Keratinocyte (primary cell): ENCODE results near the gene CCDC85C. TPM values are rescaled to one million over a fixed set of nuclear protein-coding genes. Genes with fewer than 3 reads are reported as not detected.

Experiments
- DNase-seq: peaks from one replicate; pipeline ENCODE4 v3.0.0-alpha.2; 2011; ENCODE audit warnings: low read depth, missing footprints, low spot score
- FAIRE-seq: peaks from 2 replicates; lab custom pipeline; 2011; peaks lifted over from hg19 to GRCh38; lab: Jason Lieb, UNC
- H2AFZ ChIP-seq: 2 replicates; pipeline ENCODE4 v1.6.0; 2012; ENCODE audit warnings: low read length, control low read depth, inconsistent platforms; ENCODE audit not compliant: control insufficient read depth
- H3K27ac ChIP-seq: 2 replicates; pipeline ENCODE4 v1.5.1; 2011; ENCODE audit warnings: low read length; ENCODE audit not compliant: control insufficient read depth, insufficient read depth
- H3K27me3 ChIP-seq: 3 replicates; pipeline ENCODE4 v1.6.0; 2011; ENCODE audit warnings: low read length; ENCODE audit not compliant: control insufficient read depth, insufficient read depth; ENCODE audit errors: extremely low read depth
- H3K36me3 ChIP-seq, 2 experiments: 2 replicates in 1 of 2; 3 replicates in 1 of 2; pipeline ENCODE4 v1.5.1; 2011; ENCODE audit warnings: low read length in 2 of 2, mild to moderate bottlenecking in 1 of 2; ENCODE audit not compliant: control insufficient read depth in 2 of 2, insufficient read depth in 2 of 2; ENCODE audit errors: extremely low read depth in 1 of 2
- H3K4me1 ChIP-seq: 3 replicates; pipeline ENCODE4 v1.5.1; 2011; ENCODE audit warnings: low read length; ENCODE audit not compliant: control insufficient read depth, insufficient read depth; ENCODE audit errors: extremely low read depth
- H3K4me2 ChIP-seq: 3 replicates; pipeline ENCODE4 v1.6.0; 2011; ENCODE audit warnings: low read depth, low read length; ENCODE audit not compliant: control insufficient read depth, insufficient read depth; ENCODE audit errors: extremely low read depth
- H3K4me3 ChIP-seq, 3 experiments: fragments of 200-600 bp in 1 of 3; sonication (generic) in 1 of 3; 2 replicates in 2 of 3; 3 replicates in 1 of 3; pipeline ENCODE4 v1.5.1; 2011 to 2016; ENCODE audit warnings: low read length in 3 of 3, mild to moderate bottlenecking in 3 of 3, control low read depth in 2 of 3, inconsistent platforms in 1 of 3, low read depth in 1 of 3, mixed read lengths in 1 of 3, mixed run types in 1 of 3, moderate library complexity in 1 of 3; ENCODE audit not compliant: control insufficient read depth in 2 of 3, insufficient read depth in 2 of 3; ENCODE audit errors: extremely low read depth in 1 of 3
- H3K79me2 ChIP-seq: 2 replicates; pipeline ENCODE4 v1.6.0; 2012; ENCODE audit warnings: low read length; ENCODE audit not compliant: control insufficient read depth, insufficient read depth
- H3K9ac ChIP-seq: 3 replicates; pipeline ENCODE4 v1.6.0; 2011; ENCODE audit warnings: low read length; ENCODE audit not compliant: control insufficient read depth, insufficient read depth; ENCODE audit errors: extremely low read depth
- H3K9me1 ChIP-seq: 3 replicates; pipeline ENCODE4 v1.6.0; 2011; ENCODE audit warnings: low read length; ENCODE audit not compliant: control insufficient read depth, insufficient read depth; ENCODE audit errors: extremely low read depth
- H3K9me3 ChIP-seq: 2 replicates; pipeline ENCODE4 v1.5.1; 2012; ENCODE audit warnings: low read depth, low read length; ENCODE audit not compliant: control insufficient read depth
- H4K20me1 ChIP-seq: 3 replicates; pipeline ENCODE4 v1.6.0; 2011; ENCODE audit warnings: low read length; ENCODE audit not compliant: control insufficient read depth, insufficient read depth; ENCODE audit errors: extremely low read depth
- CTCF ChIP-seq, 3 experiments: IDR thresholded peaks in 1 of 3; conservative IDR thresholded peaks in 1 of 3; optimal IDR thresholded peaks in 1 of 3; 2 replicates in 2 of 3; 3 replicates in 1 of 3; pipeline versions ENCODE3 to v1.5.1; 2011; ENCODE audit warnings: low read length in 3 of 3, mild to moderate bottlenecking in 3 of 3, moderate library complexity in 2 of 3, control low read depth in 1 of 3, inconsistent platforms in 1 of 3; ENCODE audit not compliant: insufficient read depth in 2 of 3; ENCODE audit errors: extremely low read depth in 1 of 3
- EZH2 ChIP-seq: IDR thresholded peaks from one replicate; pipeline ENCODE4 v1.6.1; 2012; ENCODE audit warnings: inconsistent platforms, mild to moderate bottlenecking, low read length, moderate library complexity
- dilution Hi-C: fragments of 300-500 bp; cut with MboI; formaldehyde crosslinking; loops from one replicate; pipeline ENCODE4 v1.7.0; 2020; ENCODE audit warnings: low sequenced_read_pairs; ENCODE audit not compliant: extremely low pct_ligation_motif_present
- polyA plus RNA-seq, 5 experiments: library from polyadenylated mRNA; depleted of rRNA in 3 of 5; stranded (reverse) in 3 of 5; stranded (forward) in 1 of 5; unstranded in 1 of 5; fragments of >200 nt; gene quantifications; 1 replicate in 1 of 5; 2 replicates in 3 of 5; 3 replicates in 1 of 5; pipeline versions ENCODE4 v1.2.1 to v1.2.3, GENCODE V29; 2011 to 2012; ENCODE audit warnings: missing spikeins in 2 of 5, low read depth in 1 of 5, low replicate concordance in 1 of 5

The CCDC85C gene
- polyA plus RNA-seq, 1 donor (not counting 4 experiments of a cell fraction or from before 2014, with no cell fraction given), result 13.2 TPM

- dilution Hi-C loops, result no loop called here
These were observed 32.6 kb downstream of the CCDC85C start for GRCh38 chr14:99571303-99571986.

GRCh38 chr14:99570544-99571302 lies 33.3 kb downstream of the CCDC85C start:
- no peak overlapping the region for H3K4me2 ChIP-seq
- no peak for DNase-seq
- no peak overlapping the region for H3K9ac ChIP-seq

More at GRCh38 chr14:99571303-99571986, 32.6 kb downstream of the CCDC85C start:
- TF ChIP-seq CTCF (optimal IDR thresholded peaks at IDR 0.05 in 1 of 3, IDR thresholded peaks at IDR 0.05 in 1 of 3, conservative IDR thresholded peaks at IDR 0.05 in 1 of 3; ENCODE audit: extremely low read depth in 1 of 3, insufficient read depth in 2 of 3, low read length in 3 of 3) (no peak), EZH2 (no peak)
- H3K79me2 ChIP-seq, result peaks cover 92% of the 10 kb centered on the region
- no peaks in the 10 kb centered on the region for H3K9me3 ChIP-seq
- no peak overlapping the region for H3K9ac ChIP-seq
- H3K36me3 ChIP-seq, result no peaks in the 10 kb centered on the region
- FAIRE-seq, result no peak
- peaks cover 4% of the 10 kb centered on the region for H3K9me1 ChIP-seq
- no peak overlapping the region for H3K27ac ChIP-seq
- H4K20me1 ChIP-seq, result peaks cover 6% of the 10 kb centered on the region
- no peak overlapping the region for H2AFZ ChIP-seq
- no peak for DNase-seq
- no peaks in the 10 kb centered on the region for H3K27me3 ChIP-seq
- no peak overlapping the region for H3K4me3 ChIP-seq
- H3K4me1 ChIP-seq, result peaks cover 31% of the 10 kb centered on the region
- no peak overlapping the region for H3K4me2 ChIP-seq

More at GRCh38 chr14:99570544-99571302, 33.3 kb downstream of the CCDC85C start:
- Histone ChIP-seq H3K79me2 (peaks cover 93% of the 10 kb centered on the region), H3K4me1 (peaks cover 30% of the 10 kb centered on the region), H3K9me3 (no peaks in the 10 kb centered on the region), H4K20me1 (peaks cover 12% of the 10 kb centered on the region), H3K9me1 (peaks cover 3% of the 10 kb centered on the region), H3K27me3 (no peaks in the 10 kb centered on the region), H2AFZ (no peak overlapping the region), H3K36me3 (no peaks in the 10 kb centered on the region), H3K27ac (no peak overlapping the region), H3K4me3 (no peak overlapping the region)
- no peak for FAIRE-seq
- TF ChIP-seq EZH2 (no peak), CTCF (optimal IDR thresholded peaks at IDR 0.05 in 1 of 3, IDR thresholded peaks at IDR 0.05 in 1 of 3, conservative IDR thresholded peaks at IDR 0.05 in 1 of 3; ENCODE audit: extremely low read depth in 1 of 3, insufficient read depth in 2 of 3, low read length in 3 of 3) (no peak)
- dilution Hi-C loops, result no loop called here
